ENCODE results near the gene GRIN3B. TPM values are rescaled to one million over a fixed set of nuclear protein-coding genes. Genes with fewer than 3 reads are reported as not detected.

Gene GRIN3B
- total RNA-seq, 1 experiment from 2014 or later: not detected

GRCh38 chr19:1001538-1002166, 1.4 kb downstream of the GRIN3B start:
- no peak overlapping the region for H3K27ac ChIP-seq
- H3K9me3 ChIP-seq (replicated peaks): peaks cover under 1% of the 10 kb centered on the region; the same call in 1 of the 2 replicates
- peak in 1 of 2 experiments; percentile 57 for DNase-seq (ENCODE audit: low read depth in 1 of 2, low spot score in 2 of 2)
- peaks cover 75% of the 10 kb centered on the region for H3K27me3 ChIP-seq (replicated peaks)
- H3K36me3 ChIP-seq: no peaks in the 10 kb centered on the region
- H3K4me1 ChIP-seq (replicated peaks): peaks cover 17% of the 10 kb centered on the region
- H3K4me3 ChIP-seq: no peak overlapping the region

DNA sequence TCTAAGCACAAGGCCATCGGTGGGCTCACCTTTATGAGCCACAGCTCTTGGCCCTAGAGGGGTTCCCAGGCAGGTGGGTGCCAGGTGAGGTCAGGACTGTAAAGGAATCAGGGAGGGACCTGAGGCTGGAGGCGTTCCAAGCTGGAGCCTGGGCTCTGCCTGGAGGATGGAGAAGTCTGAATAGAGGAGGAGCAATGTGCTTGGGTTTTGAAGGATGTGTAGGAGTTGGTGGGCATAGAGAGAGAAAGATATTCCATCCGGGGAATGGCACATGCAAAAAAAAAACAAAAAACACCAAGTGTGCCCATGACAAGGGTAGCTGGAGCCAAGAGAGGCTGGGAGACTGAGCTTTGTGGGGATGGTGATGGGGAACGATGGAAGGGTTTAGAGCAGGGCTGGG, 2.4 kb downstream of the GRIN3B start:
- no peak for DNase-seq (ENCODE audit: low read depth in 1 of 2, low spot score in 2 of 2)

DNA sequence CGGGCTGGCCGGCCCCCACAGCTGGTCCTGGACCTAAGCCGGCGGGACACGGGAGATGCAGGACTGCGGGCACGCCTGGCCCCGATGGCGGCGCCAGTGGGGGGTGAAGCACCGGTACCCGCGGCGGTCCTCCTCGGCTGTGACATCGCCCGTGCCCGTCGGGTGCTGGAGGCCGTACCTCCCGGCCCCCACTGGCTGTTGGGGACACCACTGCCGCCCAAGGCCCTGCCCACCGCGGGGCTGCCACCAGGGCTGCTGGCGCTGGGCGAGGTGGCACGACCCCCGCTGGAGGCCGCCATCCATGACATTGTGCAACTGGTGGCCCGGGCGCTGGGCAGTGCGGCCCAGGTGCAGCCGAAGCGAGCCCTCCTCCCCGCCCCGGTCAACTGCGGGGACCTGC, 3.1 kb downstream of the GRIN3B start:
- peaks cover 17% of the 10 kb centered on the region for H3K4me1 ChIP-seq (replicated peaks)
- no peaks in the 10 kb centered on the region for H3K36me3 ChIP-seq
- H3K27me3 ChIP-seq (replicated peaks): peaks cover 59% of the 10 kb centered on the region
- H3K4me3 ChIP-seq: no peak overlapping the region
- no peaks in the 10 kb centered on the region for H3K9me3 ChIP-seq (replicated peaks)
- no peak for DNase-seq (ENCODE audit: low read depth in 1 of 2, low spot score in 2 of 2)
- no peak overlapping the region for H3K27ac ChIP-seq

More for the DNA sequence above, 2.4 kb downstream of the GRIN3B start:
- H3K4me1 ChIP-seq (replicated peaks): peaks cover 17% of the 10 kb centered on the region
- no peaks in the 10 kb centered on the region for H3K9me3 ChIP-seq (replicated peaks)
- H3K27ac ChIP-seq: no peak overlapping the region
- H3K27me3 ChIP-seq (replicated peaks): peaks cover 66% of the 10 kb centered on the region
- no peaks in the 10 kb centered on the region for H3K36me3 ChIP-seq
- H3K4me3 ChIP-seq: no peak overlapping the region

DNA sequence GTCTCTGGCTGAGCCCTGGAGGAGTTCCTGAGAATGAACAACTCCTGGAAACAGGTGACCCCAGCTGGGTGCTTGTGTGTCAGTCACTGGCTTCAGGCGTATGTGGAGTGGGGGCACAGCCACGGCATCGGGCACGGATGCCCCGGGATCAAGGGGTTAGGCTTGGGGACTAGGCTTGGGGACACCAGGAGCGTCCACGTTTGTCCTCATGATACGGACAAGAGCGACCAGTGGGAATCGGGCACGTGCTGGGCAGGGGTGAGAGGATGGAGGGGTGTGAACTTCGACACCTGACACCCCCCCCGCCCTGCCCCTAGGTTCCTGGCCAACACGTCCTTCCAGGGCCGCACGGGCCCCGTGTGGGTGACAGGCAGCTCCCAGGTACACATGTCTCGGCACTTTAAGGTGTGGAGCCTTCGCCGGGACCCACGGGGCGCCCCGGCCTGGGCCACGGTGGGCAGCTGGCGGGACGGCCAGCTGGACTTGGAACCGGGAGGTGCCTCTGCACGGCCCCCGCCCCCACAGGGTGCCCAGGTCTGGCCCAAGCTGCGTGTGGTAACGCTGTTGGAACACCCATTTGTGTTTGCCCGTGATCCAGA, 4.1 kb downstream of the GRIN3B start:
- no peak overlapping the region for H3K27ac ChIP-seq
- no peak overlapping the region for H3K4me3 ChIP-seq
- peaks cover 49% of the 10 kb centered on the region for H3K27me3 ChIP-seq (replicated peaks)
- H3K9me3 ChIP-seq (replicated peaks): no peaks in the 10 kb centered on the region
- DNase-seq (ENCODE audit: low read depth in 1 of 2, low spot score in 2 of 2): no peak
- H3K4me1 ChIP-seq (replicated peaks): peaks cover 17% of the 10 kb centered on the region
- H3K36me3 ChIP-seq: peaks cover 10% of the 10 kb centered on the region; the same call in 1 of the 2 replicates

DNA sequence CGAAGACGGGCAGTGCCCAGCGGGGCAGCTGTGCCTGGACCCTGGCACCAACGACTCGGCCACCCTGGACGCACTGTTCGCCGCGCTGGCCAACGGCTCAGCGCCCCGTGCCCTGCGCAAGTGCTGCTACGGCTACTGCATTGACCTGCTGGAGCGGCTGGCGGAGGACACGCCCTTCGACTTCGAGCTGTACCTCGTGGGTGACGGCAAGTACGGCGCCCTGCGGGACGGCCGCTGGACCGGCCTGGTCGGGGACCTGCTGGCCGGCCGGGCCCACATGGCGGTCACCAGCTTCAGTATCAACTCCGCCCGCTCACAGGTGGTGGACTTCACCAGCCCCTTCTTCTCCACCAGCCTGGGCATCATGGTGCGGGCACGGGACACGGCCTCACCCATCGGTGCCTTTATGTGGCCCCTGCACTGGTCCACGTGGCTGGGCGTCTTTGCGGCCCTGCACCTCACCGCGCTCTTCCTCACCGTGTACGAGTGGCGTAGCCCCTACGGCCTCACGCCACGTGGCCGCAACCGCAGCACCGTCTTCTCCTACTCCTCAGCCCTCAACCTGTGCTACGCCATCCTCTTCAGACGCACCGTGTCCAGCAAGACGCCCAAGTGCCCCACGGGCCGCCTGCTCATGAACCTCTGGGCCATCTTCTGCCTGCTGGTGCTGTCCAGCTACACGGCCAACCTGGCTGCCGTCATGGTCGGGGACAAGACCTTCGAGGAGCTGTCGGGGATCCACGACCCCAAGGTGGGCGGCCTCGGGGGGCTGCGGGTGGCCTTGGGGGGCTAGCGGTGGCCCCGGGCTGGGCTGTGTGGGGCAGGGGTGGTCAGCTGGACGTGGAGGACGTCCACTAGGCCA, 4.8 kb downstream of the GRIN3B start:
- H3K27me3 ChIP-seq (replicated peaks): peaks cover 41% of the 10 kb centered on the region
- H3K36me3 ChIP-seq: peaks cover 17% of the 10 kb centered on the region
- peaks cover 15% of the 10 kb centered on the region for H3K4me1 ChIP-seq (replicated peaks)
- H3K4me3 ChIP-seq: no peak overlapping the region
- no peaks in the 10 kb centered on the region for H3K9me3 ChIP-seq (replicated peaks)
- DNase-seq (ENCODE audit: low read depth in 1 of 2, low spot score in 2 of 2): no peak
- H3K27ac ChIP-seq: no peak overlapping the region

GRCh38 chr19:1006711-1007398, 6.6 kb downstream of the GRIN3B start:
- Histone ChIP-seq H3K27ac (no peak overlapping the region), H3K4me1 (replicated peaks) (peaks cover under 1% of the 10 kb centered on the region), H3K36me3 (peaks cover 31% of the 10 kb centered on the region), H3K27me3 (replicated peaks) (peaks cover 25% of the 10 kb centered on the region), H3K9me3 (replicated peaks) (no peaks in the 10 kb centered on the region), H3K4me3 (no peak overlapping the region)
- DNase-seq (ENCODE audit: low read depth in 1 of 2, low spot score in 2 of 2): no peak

DNA sequence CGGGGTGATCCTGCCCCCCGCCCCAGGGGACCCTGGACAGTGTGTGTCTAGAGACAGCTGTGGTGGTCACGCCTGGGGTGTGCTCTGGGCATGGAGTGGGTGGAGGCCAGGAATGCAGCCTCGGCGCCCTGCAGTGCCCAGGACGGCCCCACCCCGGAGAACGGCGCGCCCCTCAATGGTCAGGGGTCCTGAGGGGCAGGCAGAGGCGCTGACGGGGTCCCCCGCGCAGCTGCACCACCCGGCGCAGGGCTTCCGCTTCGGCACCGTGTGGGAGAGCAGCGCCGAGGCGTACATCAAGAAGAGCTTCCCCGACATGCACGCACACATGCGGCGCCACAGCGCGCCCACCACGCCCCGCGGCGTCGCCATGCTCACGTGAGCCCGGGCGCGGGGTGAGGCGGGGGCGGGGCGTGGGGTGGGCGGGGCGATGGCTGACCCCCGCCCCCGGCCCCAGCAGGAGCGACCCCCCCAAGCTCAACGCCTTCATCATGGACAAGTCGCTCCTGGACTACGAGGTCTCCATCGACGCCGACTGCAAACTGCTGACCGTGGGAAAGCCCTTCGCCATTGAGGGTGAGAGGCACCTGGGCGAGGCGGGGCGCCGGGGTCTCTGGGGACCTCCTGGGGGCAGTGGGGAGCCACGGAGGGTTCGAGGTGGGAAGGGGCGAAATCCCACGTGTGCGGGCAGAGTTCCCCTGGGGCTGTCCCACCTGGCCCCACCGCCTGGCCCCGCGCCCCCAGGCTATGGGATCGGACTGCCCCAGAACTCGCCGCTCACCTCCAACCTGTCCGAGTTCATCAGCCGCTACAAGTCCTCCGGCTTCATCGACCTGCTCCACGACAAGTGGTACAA, 7.4 kb downstream of the GRIN3B start:
- Histone ChIP-seq H3K36me3 (peaks cover 39% of the 10 kb centered on the region), H3K4me3 (no peak overlapping the region), H3K9me3 (replicated peaks) (no peaks in the 10 kb centered on the region), H3K27me3 (replicated peaks) (peaks cover 20% of the 10 kb centered on the region), H3K27ac (no peak overlapping the region), H3K4me1 (replicated peaks) (no peaks in the 10 kb centered on the region)
- DNase-seq (ENCODE audit: low read depth in 1 of 2, low spot score in 2 of 2): no peak

- no peaks in the 10 kb centered on the region for H3K9me3 ChIP-seq (replicated peaks)
- peaks cover 11% of the 10 kb centered on the region for H3K27me3 ChIP-seq (replicated peaks)
- H3K4me1 ChIP-seq (replicated peaks): no peaks in the 10 kb centered on the region
- no peak overlapping the region for H3K27ac ChIP-seq
- no peak overlapping the region for H3K4me3 ChIP-seq
- peaks cover 46% of the 10 kb centered on the region for H3K36me3 ChIP-seq
- no peak for DNase-seq (ENCODE audit: low read depth in 1 of 2, low spot score in 2 of 2)
Observed at GRCh38 chr19:1008268-1009040, 8.2 kb downstream of the GRIN3B start.

GRCh38 chr19:1009041-1009980, 9.1 kb downstream of the GRIN3B start:
- Histone ChIP-seq H3K27ac (no peak overlapping the region), H3K36me3 (peaks cover 54% of the 10 kb centered on the region), H3K27me3 (replicated peaks) (peaks cover 3% of the 10 kb centered on the region), H3K4me3 (no peak overlapping the region), H3K4me1 (replicated peaks) (no peaks in the 10 kb centered on the region), H3K9me3 (replicated peaks) (no peaks in the 10 kb centered on the region)
- DNase-seq (ENCODE audit: low read depth in 1 of 2, low spot score in 2 of 2): no peak

DNA sequence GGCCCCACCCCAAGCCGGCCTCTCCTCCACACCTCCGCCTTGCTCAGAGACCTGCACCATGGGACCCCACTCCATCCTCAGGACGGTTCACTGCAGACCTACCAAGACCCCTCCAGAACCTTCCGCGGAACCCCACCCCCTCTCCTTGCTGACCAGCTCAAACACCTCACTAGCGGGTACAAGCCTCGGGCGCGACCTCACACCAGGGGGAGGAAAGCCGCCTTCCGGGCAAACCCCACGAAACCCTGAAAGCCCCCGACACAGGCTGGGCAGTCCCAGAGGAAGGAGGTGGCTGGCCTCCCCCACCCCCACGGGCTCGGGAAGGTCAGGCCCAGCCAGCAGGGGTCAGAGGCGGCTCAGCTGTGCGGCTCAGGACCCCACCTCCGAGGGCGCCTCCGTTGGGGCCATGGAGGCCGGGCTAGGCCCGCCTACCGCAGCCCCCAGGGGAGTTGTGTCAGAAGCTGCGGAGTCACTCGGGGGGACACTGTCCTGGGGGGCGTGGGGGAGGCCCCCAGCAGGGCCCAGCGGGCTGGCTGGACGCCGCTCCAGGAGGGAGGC, 9.8 kb downstream of the GRIN3B start:
- Histone ChIP-seq H3K4me1 (replicated peaks) (no peaks in the 10 kb centered on the region), H3K27ac (no peak overlapping the region), H3K36me3 (peaks cover 62% of the 10 kb centered on the region), H3K4me3 (no peak overlapping the region), H3K27me3 (replicated peaks) (no peaks in the 10 kb centered on the region), H3K9me3 (replicated peaks) (no peaks in the 10 kb centered on the region)
- no peak for DNase-seq (ENCODE audit: low read depth in 1 of 2, low spot score in 2 of 2)

DNA sequence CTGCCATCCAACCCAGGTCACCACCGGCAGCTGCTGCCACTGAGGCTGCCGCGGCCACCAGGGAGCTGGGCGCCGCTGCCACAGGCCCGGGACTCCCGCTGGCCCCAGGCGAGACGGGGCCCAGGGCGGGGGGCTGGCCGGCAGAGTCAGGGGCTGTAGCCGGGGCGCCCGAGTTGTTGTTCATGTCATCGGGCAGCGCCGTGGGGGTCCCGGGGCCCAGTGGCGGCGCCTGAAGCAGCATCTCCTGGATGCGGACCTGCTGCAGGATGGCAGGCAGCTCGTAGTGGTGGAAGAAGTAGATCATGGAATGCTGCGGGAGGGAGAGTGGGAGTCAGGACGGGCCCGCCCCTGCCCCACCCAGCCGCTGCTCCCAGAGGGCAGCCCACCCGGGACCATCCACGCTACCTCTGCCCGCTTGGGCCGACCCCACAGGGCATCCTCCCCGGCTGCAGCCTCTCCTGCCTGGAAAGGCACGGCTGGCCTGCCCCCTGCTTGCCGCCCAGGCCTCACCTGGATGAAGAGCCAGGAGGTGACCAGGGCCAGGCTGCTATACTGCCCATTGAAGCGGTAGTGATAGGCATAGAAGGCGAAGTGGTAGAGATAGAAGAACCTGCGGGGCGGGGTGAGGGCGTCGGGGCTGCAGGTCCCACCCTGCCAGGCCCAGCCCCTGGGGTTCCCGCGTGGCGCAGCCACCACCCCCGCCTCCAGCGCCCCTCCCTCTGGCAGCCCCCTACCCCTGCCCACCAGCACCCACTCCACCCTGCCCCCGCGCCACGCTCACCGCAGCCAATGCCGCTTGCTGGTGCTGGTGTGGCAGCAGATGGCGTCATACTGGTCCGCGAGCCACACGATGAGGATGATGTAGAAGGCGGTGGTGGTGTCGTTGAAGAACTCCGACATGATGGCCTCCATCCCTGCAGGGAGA, 10.6 kb downstream of the GRIN3B start:
- no peaks in the 10 kb centered on the region for H3K9me3 ChIP-seq (replicated peaks)
- H3K4me3 ChIP-seq: no peak overlapping the region
- H3K4me1 ChIP-seq (replicated peaks): no peaks in the 10 kb centered on the region
- H3K36me3 ChIP-seq: peaks cover 69% of the 10 kb centered on the region
- no peaks in the 10 kb centered on the region for H3K27me3 ChIP-seq (replicated peaks)
- no peak for DNase-seq (ENCODE audit: low read depth in 1 of 2, low spot score in 2 of 2)
- no peak overlapping the region for H3K27ac ChIP-seq

Measured in SJSA1 (cell line).